Measurements from ENCODE around the gene FMN1.

- TF ChIP-seq CTCF (conservative IDR thresholded peaks at IDR 0.05) (no peak), ZFX (IDR thresholded peaks at IDR 0.05) (no peak)
These were observed 126.0 kb downstream of the FMN1 start for GRCh38 chr15:33068511-33068990.

Data from C4-2B (cell line).